ENCODE measurements around the gene NFKBIL1.
A peak's percentile ranks its signal among the peaks of the same experiment; 100 is the strongest.

The NFKBIL1 gene

DNA sequence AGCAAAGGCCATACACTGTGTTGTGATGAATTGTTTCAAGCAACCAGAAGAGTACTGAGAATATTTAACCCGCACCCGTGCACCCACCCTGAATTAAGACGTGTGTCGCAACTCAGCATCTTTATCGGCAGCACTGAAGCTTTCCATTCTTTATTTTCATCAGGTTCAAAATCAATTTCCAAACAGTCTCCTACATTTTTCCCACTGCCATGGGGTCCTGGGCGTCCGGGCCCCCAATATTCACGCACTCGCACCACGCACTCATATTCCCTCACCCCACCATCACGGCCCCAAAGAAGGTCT lies 33.0 kb downstream of the NFKBIL1 start:
- peak overlapping the region; percentile 62; the same call in 1 of the 2 replicates for H3K27ac ChIP-seq
- no peak for TF ChIP-seq CTCF (conservative IDR thresholded peaks at IDR 0.05)

- H3K27ac ChIP-seq, result peak overlapping the region; percentile 62; the same call in 1 of the 2 replicates
- TF ChIP-seq CTCF (conservative IDR thresholded peaks at IDR 0.05), result peak; percentile 96
These were observed 33.5 kb downstream of the NFKBIL1 start for GRCh38 chr6:31580807-31581433.

- TF ChIP-seq CTCF (conservative IDR thresholded peaks at IDR 0.05), result no peak
- peak overlapping the region; percentile 62; the same call in 1 of the 2 replicates for H3K27ac ChIP-seq
These were observed 34.2 kb downstream of the NFKBIL1 start for GRCh38 chr6:31581434-31582229.

DNA sequence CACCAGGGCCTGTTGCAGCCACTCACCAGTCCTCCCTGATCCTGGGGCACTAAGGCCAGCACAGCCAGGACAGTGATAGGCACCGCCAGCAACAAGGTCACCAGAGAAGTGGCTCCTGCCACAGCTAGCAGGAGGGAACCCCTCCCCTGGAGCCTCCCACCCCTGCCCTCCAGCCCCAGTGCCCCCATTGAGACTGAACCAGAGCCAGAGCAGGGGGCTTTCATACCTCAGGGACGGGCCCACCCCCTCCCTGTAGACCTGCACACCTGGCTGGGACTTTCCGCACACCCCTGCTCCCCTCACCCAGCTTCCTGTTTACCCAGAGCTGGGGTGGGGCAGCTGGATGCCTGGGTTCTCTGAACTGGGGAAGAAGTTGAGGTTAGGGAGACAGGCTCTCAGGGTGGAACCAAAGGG lies 34.8 kb downstream of the NFKBIL1 start, which contains the start of gene LTB:
LTB (minus strand) TSS at position 195 of the 414 bp plus-strand sequence; CDS start at position 188, 7 bp downstream.
- H3K27ac ChIP-seq, result peak within 1 kb of the TSS; percentile 62; the same call in 1 of the 2 replicates
- no peak for TF ChIP-seq CTCF (conservative IDR thresholded peaks at IDR 0.05)

DNA sequence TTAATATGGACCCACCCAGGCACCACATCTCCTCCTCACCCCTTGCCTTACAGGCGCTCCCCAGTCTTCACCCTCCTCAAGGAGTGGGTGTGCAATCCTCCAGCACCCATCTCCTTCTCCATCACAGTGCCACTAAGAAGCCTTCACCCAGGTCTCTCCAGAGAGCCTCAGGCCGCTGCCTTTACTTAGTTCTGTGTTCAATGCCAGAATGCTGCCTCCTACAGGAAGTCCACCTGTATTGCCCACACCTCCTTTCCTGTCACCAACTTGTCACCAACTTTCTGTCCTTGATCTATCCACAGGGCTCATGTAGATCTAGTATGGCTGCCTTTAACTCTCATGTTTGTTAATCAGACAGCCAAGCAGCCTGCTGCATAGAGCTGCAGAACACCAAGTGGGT lies 38.1 kb downstream of the NFKBIL1 start:
- no peak; the same call in 1 of the 2 replicates for TF ChIP-seq CTCF (conservative IDR thresholded peaks at IDR 0.05)
- no peak overlapping the region for H3K27ac ChIP-seq

GRCh38 chr6:31586008-31586407 lies 38.6 kb downstream of the NFKBIL1 start, which contains the start of gene LST1:
LST1 (plus strand) TSS chr6:31586277; CDS start chr6:31587300, 1,023 bp downstream.
- no peak for TF ChIP-seq CTCF (conservative IDR thresholded peaks at IDR 0.05)
- H3K27ac ChIP-seq, result no peak within 1 kb of the TSS

GRCh38 chr6:31586599-31587281 lies 39.3 kb downstream of the NFKBIL1 start:
- no peak for TF ChIP-seq CTCF (conservative IDR thresholded peaks at IDR 0.05)
- H3K27ac ChIP-seq, result no peak overlapping the region
